Right lobe of liver (tissue), 6 donors: Measurements from ENCODE around the gene TPST1. TPM values are rescaled to one million over a fixed set of nuclear protein-coding genes. Genes with fewer than 3 reads are reported as not detected.
A peak's percentile ranks its signal among the peaks of the same experiment; 100 is the strongest.

ENCODE experiments used
- ATAC-seq, 4 donors: fragments of 200-7000 bp; cut with Tn5 transposase; one replicate each; pipeline ENCODE4 v1.9.1; 2020; ENCODE audit warnings: mild to moderate bottlenecking in 4 of 4, moderate library complexity in 4 of 4
- DNase-seq, 3 donors: peaks; one replicate each; pipeline ENCODE4 v3.0.0-alpha.2; 2020
- H3K27ac ChIP-seq, 3 donors: fragments of 200-600 bp; one replicate each; pipeline ENCODE4 v1.8.0; 2022
- H3K27me3 ChIP-seq, 2 donors: fragments of 200-600 bp; one replicate each; pipeline ENCODE4 v1.8.0; 2022
- H3K36me3 ChIP-seq, 4 donors: fragments of 200-600 bp; sonication (generic) in 1 of 4; one replicate each; pipeline versions ENCODE4 v1.5.1 to v1.8.0; 2017 to 2022; ENCODE audit warnings: control low read depth in 1 of 4
- H3K4me1 ChIP-seq, 4 donors: fragments of 200-600 bp; sonication (generic) in 1 of 4; one replicate each; pipeline versions ENCODE4 v1.5.1 to v1.8.0; 2017 to 2022; ENCODE audit warnings: control low read depth in 1 of 4
- H3K4me3 ChIP-seq, 3 donors: fragments of 200-600 bp; one replicate each; pipeline ENCODE4 v1.8.0; 2022
- H3K9me3 ChIP-seq, 4 donors: fragments of 200-600 bp; sonication (generic) in 1 of 4; one replicate each; pipeline versions ENCODE4 v1.5.1 to v1.8.0; 2017 to 2022; ENCODE audit warnings: control low read depth in 1 of 4
- POLR2A ChIP-seq: fragments of 450-650 bp; IDR thresholded peaks from one replicate; pipeline ENCODE4 v1.6.1; 2017; ENCODE audit warnings: antibody characterized with exemption, mild to moderate bottlenecking
- WGBS: methylation state at CpG from one replicate; pipeline ENCODE4 v1.1.6; 2018; ENCODE audit warnings: low coverage, low lambda C conversion rate; ENCODE audit not compliant: insufficient coverage; ENCODE audit errors: missing lambda C conversion rate; 5-methylcytosine and 5-hydroxymethylcytosine counted together
- intact Hi-C, 2 donors: fragments of 100-400 bp; cut with DNase I; formaldehyde crosslinking; loops; one replicate each; pipeline versions ENCODE4 v1.11.2 to v1.14.1; 2022
- total RNA-seq, 6 experiments: library from RNA; depleted of rRNA in 2 of 6; stranded (reverse); fragments of >200 nt in 2 of 6; fragmentation: NEBNext Ultra II Directional in 3 of 6; extraction: Animal tissue kit (Norgen Biotek cat#: 25700) in 3 of 6; gene quantifications; one replicate each; pipeline versions ENCODE4 v1.1.0 to v1.2.4, GENCODE V29; 2016 to 2023
- TF ChIP-seq, protein P1 (sequence below), 4 donors: fragments of 200-600 bp in 3 of 4; fragments of 450-650 bp in 1 of 4; IDR thresholded peaks; one replicate each; pipeline versions ENCODE4 v1.5.1 to v1.8.0; 2016 to 2022; ENCODE audit warnings: antibody characterized with exemption in 4 of 4, mild to moderate bottlenecking in 2 of 4
- donor health status: DM: no; HTN: yes; CAD: no.
- donor health status: DM: no; HTN: no; CAD: no.
- donor health status: DM: no; HTN: no; CAD: no.
- donor health status: DM: no; HTN: yes; CAD: no.
- donor health status: DM: no; HTN: yes; CAD: no.

Gene TPST1
- total RNA-seq, 6 experiments from 2014 or later: 18.0 to 40.5 (median 26.3) TPM

DNA sequence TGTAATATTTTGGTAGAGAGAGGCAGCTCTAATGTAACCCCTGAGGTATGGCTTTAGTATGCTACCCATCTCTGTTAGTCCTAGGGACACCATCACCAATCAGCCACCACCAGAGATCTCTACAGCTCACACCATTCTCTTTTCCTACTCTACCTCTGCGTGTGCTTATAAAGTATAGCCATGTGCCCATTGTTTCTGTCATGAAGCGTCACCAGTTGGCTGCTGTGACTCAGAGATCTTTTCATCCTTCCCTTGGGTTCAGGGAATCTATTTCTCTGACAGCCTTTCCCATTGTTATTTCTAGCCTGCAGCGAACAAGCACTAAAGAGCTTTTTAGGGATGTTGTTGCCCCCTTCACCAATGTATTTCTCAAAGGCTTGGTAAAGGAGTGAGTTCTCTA, 103.3 kb downstream of the TPST1 start:
- peaks cover 0 to 40% (median 19%) of the 10 kb centered on the region in 4 donors for H3K4me1 ChIP-seq
- no peak for ATAC-seq
- intact Hi-C loops: no loop called here
- H3K36me3 ChIP-seq: no peaks in the 10 kb centered on the region
- H3K27me3 ChIP-seq: no peaks in the 10 kb centered on the region
- H3K9me3 ChIP-seq: no peaks in the 10 kb centered on the region
- no peak for TF ChIP-seq POLR2A
- TF ChIP-seq, protein P1, sequence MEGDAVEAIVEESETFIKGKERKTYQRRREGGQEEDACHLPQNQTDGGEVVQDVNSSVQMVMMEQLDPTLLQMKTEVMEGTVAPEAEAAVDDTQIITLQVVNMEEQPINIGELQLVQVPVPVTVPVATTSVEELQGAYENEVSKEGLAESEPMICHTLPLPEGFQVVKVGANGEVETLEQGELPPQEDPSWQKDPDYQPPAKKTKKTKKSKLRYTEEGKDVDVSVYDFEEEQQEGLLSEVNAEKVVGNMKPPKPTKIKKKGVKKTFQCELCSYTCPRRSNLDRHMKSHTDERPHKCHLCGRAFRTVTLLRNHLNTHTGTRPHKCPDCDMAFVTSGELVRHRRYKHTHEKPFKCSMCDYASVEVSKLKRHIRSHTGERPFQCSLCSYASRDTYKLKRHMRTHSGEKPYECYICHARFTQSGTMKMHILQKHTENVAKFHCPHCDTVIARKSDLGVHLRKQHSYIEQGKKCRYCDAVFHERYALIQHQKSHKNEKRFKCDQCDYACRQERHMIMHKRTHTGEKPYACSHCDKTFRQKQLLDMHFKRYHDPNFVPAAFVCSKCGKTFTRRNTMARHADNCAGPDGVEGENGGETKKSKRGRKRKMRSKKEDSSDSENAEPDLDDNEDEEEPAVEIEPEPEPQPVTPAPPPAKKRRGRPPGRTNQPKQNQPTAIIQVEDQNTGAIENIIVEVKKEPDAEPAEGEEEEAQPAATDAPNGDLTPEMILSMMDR (IDR thresholded peaks at IDR 0.05): no peak
- H3K4me3 ChIP-seq: no peak overlapping the region
- H3K27ac ChIP-seq: peak overlapping the region; percentile 59 to 83 (median 81)
- WGBS: 96% methylated on average over 3 of the region's 3 CpGs
- DNase-seq: no peak

DNA sequence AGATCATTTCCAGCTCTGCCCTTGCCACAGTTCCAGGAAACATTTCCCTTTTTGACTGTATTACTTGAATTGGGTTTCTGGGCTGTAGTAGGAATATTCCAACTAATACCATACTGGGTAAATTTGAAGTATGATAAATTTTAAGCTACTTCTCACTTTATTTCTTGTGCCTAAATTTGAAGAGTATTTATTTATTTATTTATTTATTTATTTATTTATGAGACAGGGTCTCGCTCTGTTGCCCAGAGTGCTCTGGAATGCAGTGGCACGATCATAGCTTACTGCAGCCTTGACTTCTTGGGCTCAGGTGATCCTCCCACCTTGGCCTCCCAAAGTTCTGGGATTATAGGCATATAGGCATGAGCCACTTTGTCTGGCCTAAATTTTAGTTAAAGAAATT, 105.5 kb downstream of the TPST1 start:
- H3K27me3 ChIP-seq: no peaks in the 10 kb centered on the region
- H3K27ac ChIP-seq: peak overlapping the region in 2 of 3 donors; percentile 81 to 83
- no peaks in the 10 kb centered on the region for H3K9me3 ChIP-seq
- H3K4me3 ChIP-seq: no peak overlapping the region
- DNase-seq (no peak), ATAC-seq (no peak)
- peaks cover 0 to 47% (median 19%) of the 10 kb centered on the region in 4 donors for H3K4me1 ChIP-seq
- H3K36me3 ChIP-seq: no peaks in the 10 kb centered on the region
- TF ChIP-seq POLR2A: no peak
- TF ChIP-seq, protein P1 (IDR thresholded peaks at IDR 0.05): no peak
- intact Hi-C loops: no loop called here
- WGBS: no CpG with 5 or more reads among the region's 2 CpGs

DNA sequence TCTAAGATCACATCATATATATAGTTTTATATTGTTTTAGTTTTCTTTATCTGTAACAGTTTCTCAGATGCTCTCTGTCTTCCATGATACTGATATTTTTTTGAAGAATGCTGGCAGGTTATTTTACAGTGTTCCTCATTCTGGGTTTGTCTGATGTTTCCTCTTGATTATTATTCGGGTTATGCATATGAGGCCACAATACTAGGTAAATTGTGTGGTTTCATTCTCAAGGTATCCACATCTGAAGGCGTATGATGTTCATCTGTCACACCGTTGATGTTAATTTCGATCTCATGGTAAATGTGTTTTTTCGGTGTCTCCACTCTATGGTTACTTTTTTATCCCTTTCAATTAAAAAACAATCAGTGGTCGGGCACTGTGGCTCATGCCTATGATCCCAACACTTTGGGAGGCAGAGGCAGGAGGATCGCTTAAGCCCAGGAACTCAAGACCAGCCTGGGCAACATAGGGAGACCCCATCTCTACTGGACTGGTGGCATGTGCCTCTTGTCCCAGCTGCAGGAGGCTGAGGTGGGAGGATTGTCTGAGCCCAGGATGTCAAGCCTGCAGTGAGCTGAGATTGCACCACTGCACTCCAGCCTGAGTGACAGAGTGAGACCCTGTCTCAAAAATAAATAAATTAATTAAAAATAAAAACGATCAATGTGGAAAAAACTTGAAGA, 108.9 kb downstream of the TPST1 start:
- H3K4me3 ChIP-seq: no peak overlapping the region
- WGBS: 89% methylated on average over 8 of the region's 8 CpGs
- intact Hi-C loops: no loop called here
- H3K36me3 ChIP-seq: no peaks in the 10 kb centered on the region
- H3K4me1 ChIP-seq: peaks cover 0 to 26% (median 6%) of the 10 kb centered on the region in 4 donors
- H3K27ac ChIP-seq: no peak overlapping the region
- DNase-seq: no peak
- TF ChIP-seq POLR2A: no peak
- TF ChIP-seq, protein P1 (IDR thresholded peaks at IDR 0.05): no peak
- H3K27me3 ChIP-seq: no peaks in the 10 kb centered on the region
- ATAC-seq: no peak
- no peaks in the 10 kb centered on the region for H3K9me3 ChIP-seq

DNA sequence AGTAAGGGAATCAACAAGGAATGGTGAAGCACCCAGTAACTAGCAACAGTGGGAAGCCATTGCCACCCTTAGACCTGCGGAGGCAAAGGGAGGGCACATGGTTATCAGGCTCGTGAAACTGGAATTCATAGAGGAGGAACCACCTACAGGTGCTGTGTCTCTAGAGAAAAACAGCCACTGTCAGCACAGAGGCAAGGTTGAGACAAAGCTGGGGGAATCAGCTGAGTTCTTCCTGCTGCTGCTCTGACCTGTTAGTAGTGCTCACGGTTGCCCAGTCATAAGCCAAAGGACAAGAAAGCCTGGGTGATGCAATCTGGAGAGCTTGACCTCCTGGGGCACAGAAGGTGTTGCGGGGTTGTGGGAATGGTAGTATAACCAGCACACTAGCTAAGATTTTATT, 110.1 kb downstream of the TPST1 start:
- intact Hi-C loops: no loop called here
- TF ChIP-seq, protein P1 (IDR thresholded peaks at IDR 0.05): no peak
- no peak for TF ChIP-seq POLR2A

More for the DNA sequence above, 110.1 kb downstream of the TPST1 start:
- Histone ChIP-seq H3K27me3 (no peaks in the 10 kb centered on the region), H3K27ac (peak overlapping the region in 2 of 3 donors; percentile 25 to 50), H3K9me3 (no peaks in the 10 kb centered on the region), H3K36me3 (no peaks in the 10 kb centered on the region), H3K4me3 (no peak overlapping the region), H3K4me1 (peaks cover 0 to 17% (median 3%) of the 10 kb centered on the region in 4 donors)
- ATAC-seq: peak; percentile 80 to 93 (median 80)
- WGBS: 50% methylated on average over 4 of the region's 4 CpGs
- DNase-seq: peak in 1 of 3 donors; percentile 35
